A549 (cell line): ENCODE measurements around the gene TFDP3.

ENCODE experiments used
- JUN ChIP-seq, 2 experiments: fragments of >200 bp; sonication (Bioruptor Twin); formaldehyde crosslinking; IDR thresholded peaks; 2 replicates in 1 of 2; 3 replicates in 1 of 2; pipeline ENCODE4 v1.6.1; 2016 to 2017
- RNF2 ChIP-seq: fragments of 200-600 bp; sonication (generic); IDR thresholded peaks from 2 replicates; pipeline ENCODE4 v1.6.1; 2016; ENCODE audit warnings: low read depth, mild to moderate bottlenecking, antibody characterized with exemption, moderate library complexity, borderline replicate concordance
- TF ChIP-seq, protein P1 (sequence below): fragments of >200 bp; sonication (Bioruptor Twin); formaldehyde crosslinking; IDR thresholded peaks from 3 replicates; pipeline ENCODE4 v1.5.1; 2016

DNA sequence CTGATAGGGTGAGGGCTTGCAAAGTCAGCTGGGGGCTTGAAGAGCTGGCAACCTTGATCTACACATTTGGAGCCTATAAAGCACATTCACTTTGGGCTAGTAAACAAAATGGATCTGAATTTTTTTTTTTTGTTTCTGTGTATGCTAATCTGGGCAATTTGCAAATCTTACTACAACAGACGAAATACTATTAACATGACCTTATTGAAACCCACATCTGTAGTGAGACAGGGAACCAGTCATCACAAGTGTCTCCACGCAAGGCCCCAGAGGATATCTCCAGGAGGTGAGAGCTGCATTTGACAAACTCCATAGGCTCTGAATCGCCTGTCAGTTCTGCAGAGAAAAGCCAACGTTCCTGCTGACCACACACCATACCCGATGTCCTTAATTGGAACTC, 33.0 kb upstream of the TFDP3 start:
- TF ChIP-seq, protein P1, sequence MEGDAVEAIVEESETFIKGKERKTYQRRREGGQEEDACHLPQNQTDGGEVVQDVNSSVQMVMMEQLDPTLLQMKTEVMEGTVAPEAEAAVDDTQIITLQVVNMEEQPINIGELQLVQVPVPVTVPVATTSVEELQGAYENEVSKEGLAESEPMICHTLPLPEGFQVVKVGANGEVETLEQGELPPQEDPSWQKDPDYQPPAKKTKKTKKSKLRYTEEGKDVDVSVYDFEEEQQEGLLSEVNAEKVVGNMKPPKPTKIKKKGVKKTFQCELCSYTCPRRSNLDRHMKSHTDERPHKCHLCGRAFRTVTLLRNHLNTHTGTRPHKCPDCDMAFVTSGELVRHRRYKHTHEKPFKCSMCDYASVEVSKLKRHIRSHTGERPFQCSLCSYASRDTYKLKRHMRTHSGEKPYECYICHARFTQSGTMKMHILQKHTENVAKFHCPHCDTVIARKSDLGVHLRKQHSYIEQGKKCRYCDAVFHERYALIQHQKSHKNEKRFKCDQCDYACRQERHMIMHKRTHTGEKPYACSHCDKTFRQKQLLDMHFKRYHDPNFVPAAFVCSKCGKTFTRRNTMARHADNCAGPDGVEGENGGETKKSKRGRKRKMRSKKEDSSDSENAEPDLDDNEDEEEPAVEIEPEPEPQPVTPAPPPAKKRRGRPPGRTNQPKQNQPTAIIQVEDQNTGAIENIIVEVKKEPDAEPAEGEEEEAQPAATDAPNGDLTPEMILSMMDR = no peak
- TF ChIP-seq RNF2 (no peak), JUN (IDR thresholded peaks at IDR 0.05) (no peak)
